Dermis blood vessel endothelial cell (primary cell): ENCODE measurements around the gene CKAP4. TPM values are rescaled to one million over a fixed set of nuclear protein-coding genes. Genes with fewer than 3 reads are reported as not detected.
"Not testable (repeated sequence)": the region's sequence is repeated elsewhere in the genome, so short reads cannot be mapped to it uniquely, and the experiment has no call there.

Experiments
- DNase-seq: peaks from one replicate; pipeline ENCODE4 v3.0.0; 2010
- total RNA-seq: library from RNA; depleted of rRNA; stranded (reverse); fragments of >200 nt; gene quantifications from 2 replicates; pipeline ENCODE4 v1.2.3, GENCODE V29; 2014

The CKAP4 gene, protein sequence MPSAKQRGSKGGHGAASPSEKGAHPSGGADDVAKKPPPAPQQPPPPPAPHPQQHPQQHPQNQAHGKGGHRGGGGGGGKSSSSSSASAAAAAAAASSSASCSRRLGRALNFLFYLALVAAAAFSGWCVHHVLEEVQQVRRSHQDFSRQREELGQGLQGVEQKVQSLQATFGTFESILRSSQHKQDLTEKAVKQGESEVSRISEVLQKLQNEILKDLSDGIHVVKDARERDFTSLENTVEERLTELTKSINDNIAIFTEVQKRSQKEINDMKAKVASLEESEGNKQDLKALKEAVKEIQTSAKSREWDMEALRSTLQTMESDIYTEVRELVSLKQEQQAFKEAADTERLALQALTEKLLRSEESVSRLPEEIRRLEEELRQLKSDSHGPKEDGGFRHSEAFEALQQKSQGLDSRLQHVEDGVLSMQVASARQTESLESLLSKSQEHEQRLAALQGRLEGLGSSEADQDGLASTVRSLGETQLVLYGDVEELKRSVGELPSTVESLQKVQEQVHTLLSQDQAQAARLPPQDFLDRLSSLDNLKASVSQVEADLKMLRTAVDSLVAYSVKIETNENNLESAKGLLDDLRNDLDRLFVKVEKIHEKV
- total RNA-seq, result 72.7 and 111 TPM in 2 replicates

DNA sequence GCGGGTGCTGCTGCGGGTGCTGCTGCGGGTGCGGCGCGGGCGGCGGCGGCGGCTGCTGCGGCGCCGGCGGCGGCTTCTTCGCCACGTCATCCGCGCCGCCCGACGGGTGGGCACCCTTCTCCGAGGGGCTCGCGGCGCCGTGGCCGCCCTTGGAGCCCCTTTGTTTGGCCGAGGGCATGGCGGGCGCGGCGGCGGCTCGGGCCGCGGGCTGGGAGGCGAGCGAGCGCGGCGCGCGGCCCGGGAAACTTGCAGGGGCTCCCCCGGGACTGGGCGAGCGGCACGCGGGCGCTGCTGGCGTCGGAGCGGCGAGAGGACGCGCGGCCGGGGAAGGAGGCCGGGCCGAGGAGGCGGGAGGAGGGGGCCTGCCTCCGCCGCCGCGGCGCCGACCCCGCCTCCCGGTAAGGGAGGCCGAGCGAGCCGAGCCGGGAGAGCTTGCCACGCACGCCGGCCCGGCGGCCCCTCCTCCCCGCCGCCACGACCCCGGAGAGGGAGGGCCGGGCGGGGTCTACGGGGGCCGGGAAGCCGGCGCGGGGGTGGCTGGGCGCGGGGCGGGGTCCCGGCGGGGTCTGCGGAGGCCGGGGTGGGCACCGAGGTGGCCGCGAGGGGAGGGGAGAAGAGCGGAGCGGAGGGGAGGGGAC lies at the start of gene CKAP4:
CKAP4 (minus strand) TSS at position 347 of the 638 bp plus-strand sequence; CDS start at position 178, 169 bp downstream.
- peak; percentile 85 for DNase-seq

DNA sequence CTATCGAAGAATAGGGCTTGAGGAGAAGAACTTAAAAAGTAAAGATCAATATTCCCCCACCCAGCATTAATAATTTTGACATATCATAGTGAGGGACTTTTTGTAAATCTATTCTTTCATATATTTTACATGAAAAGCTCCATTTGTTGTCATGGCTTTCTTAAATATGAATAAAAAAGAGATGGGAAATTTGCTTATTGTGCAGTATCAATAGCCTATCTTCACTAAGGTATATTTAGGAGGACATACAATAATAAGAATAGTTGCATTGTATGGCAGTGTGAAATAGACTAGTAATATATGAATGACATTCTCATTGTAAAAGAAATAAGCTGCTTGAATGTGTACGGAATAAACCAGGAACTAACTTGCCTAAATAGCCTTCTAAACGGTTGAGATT lies 49.3 kb upstream of the CKAP4 start:
- DNase-seq, result no peak

DNA sequence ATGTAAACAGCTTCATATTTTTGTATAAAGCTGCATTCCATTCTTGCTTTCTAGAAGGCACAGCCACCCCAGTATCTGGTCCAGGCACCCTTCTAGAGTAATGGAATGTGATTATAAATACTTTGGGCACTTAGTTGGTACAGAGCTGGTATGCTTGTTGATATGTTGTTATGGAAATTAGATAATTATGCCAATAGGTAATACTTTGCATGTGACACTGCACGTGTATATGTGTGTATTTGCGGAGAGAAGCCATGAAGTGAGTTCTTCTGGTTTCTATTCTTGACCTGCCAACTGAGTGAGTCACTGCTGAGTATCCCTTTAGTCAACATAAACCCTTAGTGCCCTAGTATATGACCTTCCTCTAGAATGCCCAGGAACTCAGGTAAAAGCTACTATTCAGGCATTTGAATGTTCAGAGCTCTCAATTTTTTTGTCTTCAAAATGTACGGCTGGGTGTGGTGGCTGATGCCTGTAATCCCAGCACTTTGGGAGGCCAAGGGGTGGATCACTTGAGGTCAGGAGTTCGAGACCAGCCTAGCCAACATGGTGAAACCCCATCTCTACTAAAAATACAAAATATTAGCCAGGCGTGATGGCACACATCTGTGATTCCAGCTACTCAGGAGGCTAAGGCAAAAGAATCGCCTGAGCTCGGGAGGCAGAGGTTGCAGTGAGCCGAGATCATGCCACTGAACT lies 48.5 kb upstream of the CKAP4 start:
- peak; percentile 24 for DNase-seq

DNA sequence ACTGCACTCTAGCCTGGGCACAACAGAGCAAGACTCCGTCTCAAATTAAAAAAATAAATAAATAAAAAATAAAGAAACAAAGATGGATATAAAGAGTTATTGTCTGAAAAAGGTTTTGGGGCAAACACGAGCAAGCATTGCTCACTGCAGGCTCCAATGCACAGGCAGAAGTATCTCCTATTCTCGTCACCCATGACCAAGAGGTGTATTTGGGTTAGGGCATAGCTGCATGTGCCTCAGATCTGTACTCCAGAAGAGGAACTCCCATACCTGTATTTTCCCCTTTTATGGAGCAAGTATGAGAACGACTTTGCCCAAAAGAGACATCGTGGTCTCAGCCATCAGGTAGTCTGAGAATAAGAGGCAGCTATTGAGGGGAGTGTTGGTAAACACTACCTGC lies 44.5 kb upstream of the CKAP4 start:
- no peak for DNase-seq

DNA sequence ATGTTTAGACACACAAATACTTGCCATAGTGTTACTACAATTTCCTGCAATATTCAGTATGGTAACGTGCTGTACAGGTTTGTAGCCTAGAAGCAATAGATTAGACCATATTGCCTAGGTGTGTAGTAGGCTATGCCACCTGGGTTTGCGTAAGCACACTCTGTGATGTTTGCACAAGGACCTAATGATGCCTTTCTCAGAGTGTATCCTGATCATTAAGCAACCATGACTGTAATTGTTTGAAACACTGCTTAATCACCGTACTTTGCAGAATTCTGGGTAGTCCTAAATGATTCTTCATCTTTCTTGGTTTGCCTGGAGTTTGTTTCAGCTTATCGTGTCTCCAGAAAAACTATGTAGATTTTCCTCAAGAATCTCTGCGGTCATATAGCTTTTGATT lies 43.5 kb upstream of the CKAP4 start:
- DNase-seq, result no peak

DNA sequence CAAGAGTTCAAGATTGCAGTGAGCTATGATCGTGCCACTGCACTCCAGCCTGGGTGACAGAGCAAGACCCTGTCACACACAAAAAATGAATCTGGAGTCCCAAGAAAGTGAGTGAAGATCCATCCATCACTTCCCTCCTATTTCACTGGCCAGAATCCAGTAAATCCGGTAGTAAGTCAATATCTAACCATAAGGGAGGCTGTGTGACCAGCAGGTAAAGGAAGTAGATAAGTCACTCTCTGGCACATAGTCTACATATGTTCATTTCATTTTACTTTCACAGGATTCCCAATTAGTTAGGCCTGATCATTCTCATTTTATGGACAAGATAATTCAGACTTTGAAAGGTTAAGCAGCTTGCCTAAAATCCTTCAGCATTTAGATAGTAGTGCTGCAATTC lies 42.8 kb upstream of the CKAP4 start:
- no peak for DNase-seq

DNA sequence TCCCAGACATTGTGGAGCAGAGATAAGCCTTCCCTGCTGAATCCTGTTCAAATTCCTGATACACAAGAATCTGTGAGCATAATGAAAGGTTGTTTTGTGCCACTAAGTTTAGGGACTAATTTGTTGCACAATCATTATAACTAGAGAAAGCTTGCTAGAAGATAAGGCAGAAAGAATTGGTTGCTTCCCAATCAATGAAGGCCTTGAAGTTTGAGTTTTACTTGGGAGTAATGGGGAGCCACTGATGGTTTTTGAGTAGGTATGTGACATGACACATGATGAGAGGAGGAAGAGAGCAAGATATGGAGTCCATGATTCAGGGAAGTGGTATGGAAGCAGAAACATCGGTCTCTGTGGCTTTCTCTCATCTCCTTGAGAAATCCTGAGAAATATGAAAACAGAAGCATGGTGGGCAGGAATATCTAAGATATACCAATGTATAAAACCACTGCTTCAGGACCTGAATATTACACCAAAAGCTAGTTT lies 41.4 kb upstream of the CKAP4 start:
- no peak for DNase-seq

DNA sequence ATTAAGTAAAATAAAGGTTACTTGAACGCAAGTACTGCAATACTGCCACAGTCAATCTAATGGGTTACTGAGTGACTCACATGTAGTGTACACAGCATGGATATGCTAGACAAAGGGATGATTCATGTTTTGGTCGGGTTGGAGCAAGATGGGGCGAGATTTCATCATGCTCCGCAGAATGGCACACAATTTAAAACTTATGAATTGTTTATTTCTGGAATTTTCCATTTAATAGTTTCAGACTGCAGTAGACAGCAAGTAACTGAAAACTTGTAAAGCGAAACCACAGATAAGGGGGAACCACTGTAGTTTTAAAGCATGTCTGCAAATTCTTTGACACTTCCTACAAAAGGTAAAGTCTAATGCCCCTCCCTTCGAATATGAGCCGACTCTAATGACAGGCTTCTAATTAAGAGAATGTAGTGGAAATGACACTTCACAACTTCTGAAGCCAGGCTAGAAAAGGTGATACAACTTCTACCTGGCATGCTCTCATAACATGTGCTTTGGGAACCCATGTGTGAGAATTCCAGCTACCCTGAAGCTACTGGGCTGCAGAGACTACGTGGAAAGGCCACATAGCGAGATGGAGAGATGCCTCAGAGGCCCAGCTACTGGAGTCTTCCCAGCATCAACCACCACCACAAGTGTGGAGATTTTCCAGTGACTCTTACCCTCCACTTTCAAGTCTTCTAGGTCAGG lies 40.8 kb upstream of the CKAP4 start:
- DNase-seq, result peak; percentile 79

DNA sequence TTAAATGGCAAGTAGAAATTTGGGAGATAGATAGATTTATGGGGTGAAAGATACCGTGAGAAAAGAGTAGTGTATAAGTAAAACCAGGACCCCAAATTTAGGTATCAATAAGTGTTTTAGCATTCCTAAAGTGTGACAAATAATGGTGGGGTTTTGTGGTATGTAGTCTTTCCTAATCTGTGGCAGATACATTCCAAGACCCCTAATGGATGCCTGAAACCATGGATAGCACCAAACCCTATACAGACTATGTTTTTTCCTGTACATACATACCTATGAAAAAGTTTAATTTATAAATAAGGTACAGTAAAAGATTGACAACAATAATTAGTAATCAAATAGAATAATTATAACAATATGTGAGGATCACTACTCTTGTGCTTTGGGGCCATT lies 40.3 kb upstream of the CKAP4 start:
- DNase-seq, result no peak

DNA sequence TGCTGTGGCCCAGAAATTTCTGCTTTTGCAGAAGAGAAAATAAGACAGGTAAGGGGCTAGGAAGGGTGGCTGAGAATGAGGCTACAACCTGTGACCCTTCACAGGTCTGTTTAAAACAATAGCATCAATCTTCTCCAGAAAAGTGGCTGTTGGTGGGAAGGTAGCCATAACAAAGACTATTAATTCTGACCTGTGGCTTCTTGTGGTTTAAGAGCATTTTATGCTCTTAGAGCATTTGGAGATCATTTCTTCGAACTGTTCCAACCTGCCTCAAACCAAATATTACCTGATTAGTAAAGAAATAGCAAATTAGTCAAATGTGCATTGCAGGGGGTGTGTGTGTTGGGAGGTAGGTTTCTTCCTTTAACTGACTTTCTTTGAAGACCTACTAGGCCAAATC lies 39.5 kb upstream of the CKAP4 start:
- no peak for DNase-seq

DNA sequence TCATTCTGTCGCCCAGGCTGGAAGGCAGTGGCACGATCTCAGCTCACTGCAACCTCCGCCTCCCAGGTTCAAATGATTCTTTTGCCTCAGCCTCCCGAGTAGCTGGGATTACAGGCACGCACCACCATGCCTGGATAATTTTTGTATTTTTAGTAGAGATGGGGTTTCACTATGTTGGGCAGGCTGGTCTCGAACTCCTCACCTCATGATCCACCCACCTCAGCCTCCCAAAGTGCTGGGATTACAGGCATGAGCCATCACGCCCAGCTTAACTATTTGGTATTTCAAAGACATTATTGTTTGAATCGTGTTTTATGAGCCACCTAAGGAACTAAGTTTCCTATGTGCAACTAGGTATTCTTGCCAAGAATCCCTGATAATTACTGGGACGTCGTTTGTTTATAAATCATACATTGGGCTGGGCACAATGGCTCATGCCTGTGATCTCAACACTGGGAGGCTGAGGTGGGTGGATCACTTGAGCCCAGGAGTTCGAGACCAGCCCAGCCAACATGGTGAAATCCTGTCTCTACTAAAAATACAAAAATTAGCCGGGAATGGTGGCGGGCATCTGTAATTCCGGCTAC lies 38.8 kb upstream of the CKAP4 start:
- DNase-seq, result not testable (repeated sequence)

DNA sequence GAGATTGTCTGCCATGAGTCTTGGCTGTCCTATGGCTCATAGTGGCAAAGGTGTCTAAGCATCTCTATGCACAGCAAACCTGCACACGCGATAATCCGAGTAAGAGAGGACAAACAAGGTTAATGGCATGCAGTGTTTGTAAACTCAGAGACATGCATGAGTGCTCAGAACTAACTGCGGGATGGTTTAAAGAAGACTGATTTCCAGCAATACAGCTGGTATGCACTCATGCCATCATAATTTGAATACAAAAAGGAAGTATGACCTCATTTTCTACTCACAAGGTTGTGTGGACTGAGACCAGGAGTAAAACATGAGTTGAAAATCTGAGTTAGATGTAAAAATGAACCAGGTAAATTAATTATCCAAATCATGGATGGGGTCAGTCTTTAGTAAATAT lies 38.2 kb upstream of the CKAP4 start:
- no peak for DNase-seq

DNA sequence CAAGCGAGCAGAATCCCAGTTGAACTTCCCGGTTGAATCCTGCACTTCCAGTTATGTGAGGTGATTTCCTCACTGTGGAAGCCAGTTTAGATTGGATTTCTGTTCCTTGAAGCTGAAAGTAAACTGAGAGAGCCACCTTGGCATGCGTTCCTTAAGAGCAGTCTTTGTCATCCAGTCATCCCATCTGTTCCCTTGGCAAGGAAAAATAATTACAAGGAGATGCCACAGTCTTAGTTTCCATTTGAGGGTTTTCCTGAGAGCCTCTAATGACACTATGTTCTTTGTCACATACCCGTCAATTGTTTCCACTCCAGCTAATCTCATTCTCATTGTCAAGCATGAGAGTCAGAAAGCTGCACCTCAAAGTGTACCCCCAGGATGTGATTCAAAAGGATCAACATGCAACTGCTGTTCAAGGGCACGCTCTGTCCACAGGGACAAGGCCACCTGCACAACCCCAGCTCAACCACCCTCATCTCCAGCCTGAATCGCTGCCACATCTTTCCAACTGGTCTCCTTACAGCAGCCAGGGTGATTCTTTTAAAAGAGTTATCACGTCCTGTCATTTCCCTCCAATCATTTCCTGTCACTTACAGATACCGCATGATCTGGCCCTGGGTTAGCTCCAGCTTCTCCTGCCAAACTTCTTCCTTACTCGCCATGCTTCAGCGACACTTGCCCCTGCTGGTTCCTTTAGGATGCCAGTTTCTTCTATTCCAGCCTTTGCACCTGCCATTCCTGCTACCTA lies 36.7 kb upstream of the CKAP4 start:
- DNase-seq, result peak; percentile 37

DNA sequence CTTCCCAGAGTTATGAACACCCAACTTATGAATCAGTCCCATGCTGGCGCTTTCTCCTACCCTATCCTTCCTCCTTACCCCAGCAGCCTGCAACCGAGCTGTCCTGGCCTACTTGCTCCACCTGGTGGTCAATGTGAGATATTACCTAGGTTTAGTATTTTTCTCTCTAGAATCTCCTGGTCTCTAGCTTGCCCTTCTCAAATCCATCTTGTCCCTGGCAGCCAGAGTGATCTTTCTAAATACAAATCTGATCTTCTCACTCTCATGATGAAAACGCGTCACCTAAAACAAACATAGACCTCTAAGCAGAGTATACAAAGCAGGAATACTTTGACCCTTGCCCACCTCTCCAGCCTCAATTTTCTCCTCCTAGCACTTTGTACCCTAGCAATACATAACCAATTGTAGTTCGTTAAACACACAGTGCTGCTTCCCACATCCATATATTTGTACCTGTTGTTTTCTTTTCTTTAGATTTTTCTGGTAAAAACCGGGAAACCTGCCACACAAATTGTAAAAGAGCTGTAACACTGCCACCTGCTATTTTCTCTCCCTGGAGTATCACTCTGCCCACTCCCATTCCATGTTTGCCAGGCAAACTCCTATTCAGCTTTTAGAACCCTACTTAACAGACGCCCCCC lies 34.8 kb upstream of the CKAP4 start:
- DNase-seq, result peak; percentile 69

DNA sequence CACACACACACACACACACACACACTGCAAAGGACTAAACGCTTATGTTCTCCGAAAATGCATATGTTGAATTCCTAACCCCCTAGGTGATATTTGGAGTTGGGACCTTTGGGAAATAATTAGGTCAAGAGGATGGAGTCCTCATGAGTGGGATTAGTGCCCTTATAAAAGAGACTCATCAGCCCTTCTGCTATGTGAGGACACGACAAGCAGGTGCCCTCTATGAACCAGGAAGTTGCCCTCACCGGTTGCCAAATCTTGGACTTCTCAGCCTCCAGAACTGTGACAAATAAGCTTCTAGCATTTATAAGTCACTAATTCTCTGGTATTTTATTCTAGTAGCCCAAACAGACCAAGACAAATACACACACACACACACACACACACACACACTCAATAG lies 34.0 kb upstream of the CKAP4 start:
- DNase-seq, result no peak

DNA sequence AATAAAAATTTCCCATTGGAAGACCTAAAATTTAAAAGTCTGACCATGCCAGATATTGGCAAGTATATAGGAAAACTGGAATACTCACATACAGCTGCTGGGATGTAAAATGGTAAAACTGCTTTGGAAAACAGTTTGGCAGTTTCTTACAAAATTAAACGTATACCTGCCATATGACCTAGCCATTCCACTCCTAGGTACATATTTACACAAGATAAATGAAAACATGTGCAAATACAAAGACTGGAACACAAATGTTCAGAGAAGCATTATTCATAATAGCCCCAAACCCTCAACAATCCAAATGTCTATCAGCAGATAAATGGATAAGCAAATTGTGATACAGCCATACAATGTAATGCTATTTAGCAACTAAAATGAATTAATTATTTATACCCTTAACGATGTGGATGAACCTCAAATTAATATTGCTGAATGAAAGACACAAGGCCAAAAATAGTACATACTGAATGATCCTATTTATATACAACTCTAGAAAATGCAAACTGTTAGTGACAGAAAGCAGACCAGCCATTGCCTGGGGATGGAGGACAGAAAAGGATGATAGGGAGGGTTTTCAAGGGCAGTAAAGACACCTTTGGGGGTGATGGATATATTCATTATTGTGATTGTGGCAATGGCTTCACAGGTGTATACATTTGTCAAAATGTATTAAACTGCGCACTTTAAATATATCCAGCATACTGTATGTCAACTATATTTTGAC lies 33.4 kb upstream of the CKAP4 start:
- no peak for DNase-seq

DNA sequence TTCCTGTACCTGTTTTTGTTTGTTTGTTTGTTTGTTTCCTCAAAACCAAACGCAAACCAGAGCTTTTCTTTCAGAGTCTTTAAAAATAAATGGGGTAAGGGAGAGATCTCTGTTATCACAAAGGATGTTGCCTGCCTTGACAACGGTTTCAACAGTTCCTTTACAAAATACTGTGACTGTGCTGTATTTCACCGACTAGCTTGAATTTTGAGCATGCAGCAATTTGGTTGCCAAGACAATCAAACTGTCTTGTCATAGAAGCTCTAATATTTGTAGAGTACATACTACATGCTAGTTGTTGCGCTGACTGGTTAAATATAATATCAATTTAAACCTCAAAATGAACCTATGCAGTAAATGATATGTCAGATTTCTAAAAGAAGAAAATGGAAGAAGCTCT lies 32.3 kb upstream of the CKAP4 start:
- DNase-seq, result no peak

DNA sequence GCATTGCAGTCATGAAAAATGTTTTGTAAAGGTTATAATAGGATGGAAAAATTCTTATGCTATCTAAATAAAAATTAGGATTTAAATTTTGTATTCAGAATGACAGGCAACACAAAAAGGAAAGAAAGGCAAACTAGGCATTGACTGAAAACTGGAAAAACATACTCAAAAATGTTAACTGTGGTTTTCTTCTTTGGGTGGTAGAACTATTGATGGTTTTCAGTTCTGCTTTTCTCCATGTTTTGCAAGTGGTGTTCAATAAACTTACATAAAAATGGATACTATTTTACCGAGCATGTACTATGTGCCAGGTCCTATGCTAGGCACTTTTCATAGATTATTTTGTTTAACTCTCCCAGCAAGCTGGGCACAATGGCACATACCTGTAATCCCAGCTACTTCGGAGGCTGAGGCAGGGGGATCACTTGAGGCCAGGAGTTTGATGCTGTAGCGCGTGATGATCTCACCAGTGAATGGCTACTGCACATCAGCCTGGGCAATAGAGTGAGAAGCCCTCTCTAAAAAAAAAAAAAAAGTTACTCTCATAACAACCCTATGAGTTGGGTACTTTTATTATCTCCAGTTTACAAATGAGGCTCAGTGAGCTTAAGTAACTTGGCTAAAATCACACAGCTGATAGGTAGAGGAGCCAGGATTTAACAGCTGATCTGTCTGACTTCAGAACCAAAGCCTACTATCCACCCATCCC lies 28.4 kb upstream of the CKAP4 start:
- DNase-seq, result no peak

DNA sequence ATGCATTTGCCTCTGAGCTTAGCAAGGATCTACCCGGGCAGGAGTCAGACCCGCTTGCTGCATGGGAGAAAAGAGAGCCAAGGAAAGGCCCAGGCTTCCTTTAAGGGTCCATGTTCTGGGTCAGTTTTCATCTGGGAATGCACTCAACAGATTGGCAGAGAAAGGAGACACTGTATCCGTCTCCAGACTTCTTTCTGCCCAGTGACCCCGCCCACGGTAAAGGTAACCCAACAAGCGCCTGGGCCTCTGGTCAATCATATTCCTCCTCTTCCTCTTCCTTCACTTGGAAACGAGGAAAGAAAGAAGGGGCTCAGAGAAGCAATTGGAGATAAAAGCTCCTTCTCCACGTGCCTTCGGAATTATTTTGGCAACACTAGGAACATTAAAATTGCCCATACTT lies 27.6 kb upstream of the CKAP4 start:
- DNase-seq, result no peak
